Measurements from ENCODE around the gene LRMDA.

The LRMDA gene

GRCh38 chr10:76074659-76075058 lies 643.2 kb downstream of the LRMDA start:
- no peak for DNase-seq

GRCh38 chr10:76080451-76080850 lies 649.0 kb downstream of the LRMDA start:
- no peak for DNase-seq

- no peak for DNase-seq
Observed at GRCh38 chr10:76080991-76081390, 649.6 kb downstream of the LRMDA start.

- no peak for DNase-seq
Observed at GRCh38 chr10:76082232-76082631, 650.8 kb downstream of the LRMDA start.

- no peak for DNase-seq
Observed at GRCh38 chr10:76082956-76083355, 651.5 kb downstream of the LRMDA start.

- no peak for DNase-seq
Observed at GRCh38 chr10:76085002-76085816, 653.8 kb downstream of the LRMDA start.

GRCh38 chr10:76085817-76086167 lies 654.4 kb downstream of the LRMDA start:
- no peak for DNase-seq

GRCh38 chr10:76086170-76086760 lies 654.8 kb downstream of the LRMDA start:
- no peak for DNase-seq

- DNase-seq, result peak; percentile 2
Observed at GRCh38 chr10:76086761-76087639, 655.6 kb downstream of the LRMDA start.

- no peak for DNase-seq
Observed at GRCh38 chr10:76088008-76088407, 656.6 kb downstream of the LRMDA start.

- DNase-seq, result no peak
Observed at GRCh38 chr10:76088980-76089379, 657.6 kb downstream of the LRMDA start.

GRCh38 chr10:76089556-76090180 lies 658.2 kb downstream of the LRMDA start:
- no peak for DNase-seq

GRCh38 chr10:76091926-76092325 lies 660.5 kb downstream of the LRMDA start:
- no peak for DNase-seq

- no peak for DNase-seq
Observed at GRCh38 chr10:76106611-76107010, 675.2 kb downstream of the LRMDA start.

GRCh38 chr10:76108563-76109359 lies 677.3 kb downstream of the LRMDA start:
- DNase-seq, result no peak

- no peak for DNase-seq
Observed at GRCh38 chr10:76111404-76111803, 680.0 kb downstream of the LRMDA start.

GRCh38 chr10:76111986-76112825 lies 680.8 kb downstream of the LRMDA start:
- DNase-seq, result no peak

GRCh38 chr10:76112826-76113150 lies 681.4 kb downstream of the LRMDA start:
- DNase-seq, result no peak

GRCh38 chr10:76113952-76114351 lies 682.5 kb downstream of the LRMDA start:
- no peak for DNase-seq

- DNase-seq, result no peak
Observed at GRCh38 chr10:76114581-76115001, 683.2 kb downstream of the LRMDA start.

GRCh38 chr10:76115131-76115470 lies 683.7 kb downstream of the LRMDA start:
- DNase-seq, result no peak
